ENCODE measurements around the gene PPM1F.
"Not testable (repeated sequence)": the region's sequence is repeated elsewhere in the genome, so short reads cannot be mapped to it uniquely, and the experiment has no call there.

Gene PPM1F

DNA sequence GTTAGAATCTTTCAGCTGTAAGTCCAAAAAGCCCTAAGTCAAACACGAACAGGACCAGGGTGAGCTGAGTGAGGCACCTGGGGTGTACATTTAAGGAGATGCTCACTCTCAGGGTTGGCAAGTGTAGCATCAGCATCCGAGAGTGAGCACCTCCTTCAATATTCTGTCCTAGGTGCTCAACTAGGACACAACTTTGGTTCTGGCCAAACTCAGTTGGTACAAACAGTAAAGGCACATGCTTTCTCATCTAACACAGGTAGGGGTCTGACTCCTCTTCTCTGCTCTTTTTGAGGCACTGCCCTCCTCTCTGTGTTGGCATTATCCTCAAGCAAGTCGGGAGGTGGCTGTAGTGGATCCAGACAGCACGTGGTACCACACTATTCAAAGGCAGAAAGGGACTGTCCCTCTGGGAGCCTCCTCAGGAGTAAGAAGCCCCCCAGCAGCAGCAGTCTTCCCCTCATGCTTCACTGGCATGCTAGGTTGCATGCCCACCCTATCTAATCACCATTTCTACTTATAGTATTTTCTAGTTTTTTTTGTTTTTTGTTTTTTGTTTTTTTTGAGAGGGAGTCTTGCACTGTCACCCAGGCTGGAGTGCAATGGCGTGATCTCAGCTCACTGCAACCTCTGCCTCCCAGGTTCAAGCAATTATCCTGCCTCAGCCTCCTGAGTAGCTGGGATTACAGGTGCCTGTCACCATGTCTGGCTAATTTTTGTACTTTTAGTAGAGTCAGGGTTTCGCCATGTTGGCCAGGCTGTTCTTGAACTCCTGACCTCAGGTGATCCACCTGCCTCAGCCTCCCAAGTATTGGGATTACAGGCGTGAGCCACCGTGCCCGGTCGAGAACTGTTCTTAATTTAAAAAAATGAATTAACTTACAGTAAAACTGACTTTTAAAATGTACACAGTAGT, 70.6 kb downstream of the PPM1F start:
- no peak for DNase-seq (ENCODE audit: low read depth)
- no peak overlapping the region for H3K4me3 ChIP-seq (ENCODE audit: low read depth, low read length)
- TF ChIP-seq, protein P1, sequence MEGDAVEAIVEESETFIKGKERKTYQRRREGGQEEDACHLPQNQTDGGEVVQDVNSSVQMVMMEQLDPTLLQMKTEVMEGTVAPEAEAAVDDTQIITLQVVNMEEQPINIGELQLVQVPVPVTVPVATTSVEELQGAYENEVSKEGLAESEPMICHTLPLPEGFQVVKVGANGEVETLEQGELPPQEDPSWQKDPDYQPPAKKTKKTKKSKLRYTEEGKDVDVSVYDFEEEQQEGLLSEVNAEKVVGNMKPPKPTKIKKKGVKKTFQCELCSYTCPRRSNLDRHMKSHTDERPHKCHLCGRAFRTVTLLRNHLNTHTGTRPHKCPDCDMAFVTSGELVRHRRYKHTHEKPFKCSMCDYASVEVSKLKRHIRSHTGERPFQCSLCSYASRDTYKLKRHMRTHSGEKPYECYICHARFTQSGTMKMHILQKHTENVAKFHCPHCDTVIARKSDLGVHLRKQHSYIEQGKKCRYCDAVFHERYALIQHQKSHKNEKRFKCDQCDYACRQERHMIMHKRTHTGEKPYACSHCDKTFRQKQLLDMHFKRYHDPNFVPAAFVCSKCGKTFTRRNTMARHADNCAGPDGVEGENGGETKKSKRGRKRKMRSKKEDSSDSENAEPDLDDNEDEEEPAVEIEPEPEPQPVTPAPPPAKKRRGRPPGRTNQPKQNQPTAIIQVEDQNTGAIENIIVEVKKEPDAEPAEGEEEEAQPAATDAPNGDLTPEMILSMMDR (IDR thresholded peaks at IDR 0.05; ENCODE audit: insufficient read depth, low read depth, low read length, missing control alignments), result no peak

DNA sequence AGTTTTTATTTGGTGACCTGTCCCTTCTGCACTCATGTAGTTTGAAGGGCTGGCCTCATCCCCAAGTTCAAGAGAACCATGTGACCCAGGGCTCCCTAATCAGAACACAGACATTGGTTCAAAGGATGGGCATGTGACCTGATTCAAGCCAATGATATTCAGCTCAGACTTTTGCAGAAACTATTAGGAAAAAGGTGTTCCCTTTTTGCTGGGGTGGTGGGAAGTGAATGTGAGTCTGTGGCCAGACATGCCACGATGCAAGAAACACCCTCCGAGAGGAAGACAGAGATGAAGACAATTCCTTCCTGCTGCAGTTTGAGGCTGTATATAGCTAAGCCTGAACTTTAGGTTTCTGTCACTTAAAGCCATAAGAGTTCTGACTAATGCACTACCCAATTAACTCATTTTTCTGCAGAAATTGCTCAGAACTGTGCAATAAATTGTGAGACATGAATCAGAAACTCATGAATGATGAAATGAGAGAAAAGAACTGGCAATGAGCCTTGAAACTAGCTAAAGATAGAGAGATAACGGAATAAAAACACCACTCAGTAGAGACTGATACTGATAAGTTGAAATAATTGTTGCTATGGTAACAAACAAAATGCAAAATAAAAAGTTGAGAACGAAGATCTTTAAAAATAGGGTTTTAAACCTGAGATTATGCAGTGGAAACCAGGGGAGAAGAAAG, 76.0 kb downstream of the PPM1F start:
- no peak overlapping the region for H3K4me3 ChIP-seq (ENCODE audit: low read depth, low read length)
- TF ChIP-seq, protein P1 (IDR thresholded peaks at IDR 0.05; ENCODE audit: insufficient read depth, low read depth, low read length, missing control alignments), result no peak
- peak; percentile 46 for DNase-seq (ENCODE audit: low read depth)

DNA sequence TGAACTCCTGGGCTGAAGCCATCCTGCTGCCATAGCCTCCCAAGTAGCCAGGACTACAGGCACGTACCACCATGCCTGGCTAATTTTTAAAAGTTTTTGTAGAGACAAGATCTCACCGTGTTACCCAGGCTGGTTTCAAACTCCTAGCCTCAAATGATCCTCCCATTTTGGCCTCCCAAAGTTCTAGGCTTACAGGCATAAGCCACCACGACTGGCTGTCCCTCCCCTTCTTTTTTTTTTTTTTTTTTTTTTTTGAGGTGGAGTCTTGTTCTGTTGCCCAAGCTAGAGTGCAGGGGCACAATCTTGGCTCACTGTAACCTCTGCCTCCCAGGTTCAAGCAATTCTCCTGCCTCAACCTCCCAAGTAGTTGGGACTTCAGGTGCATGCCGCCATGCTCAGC, 77.7 kb downstream of the PPM1F start:
- not testable (repeated sequence) for H3K4me3 ChIP-seq (ENCODE audit: low read depth, low read length); DNase-seq (ENCODE audit: low read depth)

DNA sequence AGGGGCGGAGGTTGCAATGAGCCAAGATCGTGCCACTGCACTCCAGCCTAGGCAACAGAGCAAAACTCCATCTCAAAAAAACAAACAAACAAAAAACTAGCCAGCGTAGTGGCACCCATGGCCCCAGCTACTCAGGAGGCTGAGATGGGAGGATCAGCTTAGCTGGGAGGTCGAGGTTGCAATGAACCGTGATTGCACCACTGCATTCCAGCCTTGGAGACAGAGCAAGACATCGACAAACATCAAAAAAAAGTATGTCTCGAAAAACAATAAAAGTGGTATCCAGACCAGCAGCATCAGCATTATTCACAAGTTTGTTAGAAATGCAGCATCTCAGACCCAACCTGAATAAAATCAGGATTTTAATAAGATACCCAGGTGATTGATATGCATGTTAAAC, 79.0 kb downstream of the PPM1F start:
- no peak for DNase-seq (ENCODE audit: low read depth)
- no peak overlapping the region for H3K4me3 ChIP-seq (ENCODE audit: low read depth, low read length)
- TF ChIP-seq, protein P1 (IDR thresholded peaks at IDR 0.05; ENCODE audit: insufficient read depth, low read depth, low read length, missing control alignments), result no peak

DNA sequence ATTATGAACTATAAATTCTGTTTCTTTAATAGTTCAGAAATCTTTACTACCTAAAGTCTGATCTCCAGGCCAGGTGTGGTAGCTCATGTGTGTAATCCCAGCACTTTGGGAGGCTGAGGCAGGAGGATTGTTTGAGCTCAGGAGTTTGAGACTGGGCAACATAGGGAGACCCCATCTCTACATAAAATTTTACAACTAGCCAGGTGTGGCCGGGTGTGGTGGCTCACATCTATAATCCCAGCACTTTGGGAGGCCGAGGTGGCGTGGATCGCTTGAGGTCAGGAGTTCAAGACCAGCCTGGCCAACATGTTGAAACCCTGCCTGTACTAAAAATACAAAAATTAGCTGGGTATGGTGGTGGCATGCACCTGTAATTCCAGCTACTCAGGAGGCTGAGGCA, 79.9 kb downstream of the PPM1F start:
- not testable (repeated sequence) for H3K4me3 ChIP-seq (ENCODE audit: low read depth, low read length); DNase-seq (ENCODE audit: low read depth)
